ENCODE data around the gene RGP1. TPM values are rescaled to one million over a fixed set of nuclear protein-coding genes. Genes with fewer than 3 reads are reported as not detected.

RGP1 gene
- polyA plus RNA-seq, 6 donors from 2014 or later: 1.9 to 14.2 (median 6.9) TPM

DNA sequence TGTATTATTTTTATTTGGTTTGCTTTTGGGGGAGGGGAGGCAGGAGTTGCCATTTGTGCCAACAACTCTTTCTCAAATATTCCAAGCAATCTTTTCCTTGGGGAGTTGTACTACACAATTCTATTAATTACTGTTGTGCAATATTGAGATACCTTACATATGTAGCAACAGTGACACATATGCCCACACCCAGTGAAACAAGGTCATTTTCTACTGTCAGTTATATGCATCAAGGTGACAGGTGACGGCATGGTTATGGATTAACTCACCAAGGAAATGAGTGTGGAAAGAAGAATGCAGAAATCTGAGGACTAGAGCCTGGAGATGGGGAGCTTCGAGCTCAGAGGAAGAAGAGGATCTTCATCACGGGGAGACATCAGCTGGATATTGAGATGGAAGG is 22.9 kb downstream of the RGP1 start:
- H3K27me3 Mint-ChIP-seq: no peaks in the 10 kb centered on the region
- no peak for ATAC-seq (ENCODE audit: low read depth in 2 of 2)
- no peak for DNase-seq
- H3K4me1 Mint-ChIP-seq: peaks cover 13 to 31% (median 31%) of the 10 kb centered on the region in 3 donors
- H3K4me3 Mint-ChIP-seq: no peak overlapping the region
- no peaks in the 10 kb centered on the region for H3K9me3 Mint-ChIP-seq
- no peak overlapping the region for H3K27ac Mint-ChIP-seq
- no peaks in the 10 kb centered on the region for H3K36me3 Mint-ChIP-seq

DNA sequence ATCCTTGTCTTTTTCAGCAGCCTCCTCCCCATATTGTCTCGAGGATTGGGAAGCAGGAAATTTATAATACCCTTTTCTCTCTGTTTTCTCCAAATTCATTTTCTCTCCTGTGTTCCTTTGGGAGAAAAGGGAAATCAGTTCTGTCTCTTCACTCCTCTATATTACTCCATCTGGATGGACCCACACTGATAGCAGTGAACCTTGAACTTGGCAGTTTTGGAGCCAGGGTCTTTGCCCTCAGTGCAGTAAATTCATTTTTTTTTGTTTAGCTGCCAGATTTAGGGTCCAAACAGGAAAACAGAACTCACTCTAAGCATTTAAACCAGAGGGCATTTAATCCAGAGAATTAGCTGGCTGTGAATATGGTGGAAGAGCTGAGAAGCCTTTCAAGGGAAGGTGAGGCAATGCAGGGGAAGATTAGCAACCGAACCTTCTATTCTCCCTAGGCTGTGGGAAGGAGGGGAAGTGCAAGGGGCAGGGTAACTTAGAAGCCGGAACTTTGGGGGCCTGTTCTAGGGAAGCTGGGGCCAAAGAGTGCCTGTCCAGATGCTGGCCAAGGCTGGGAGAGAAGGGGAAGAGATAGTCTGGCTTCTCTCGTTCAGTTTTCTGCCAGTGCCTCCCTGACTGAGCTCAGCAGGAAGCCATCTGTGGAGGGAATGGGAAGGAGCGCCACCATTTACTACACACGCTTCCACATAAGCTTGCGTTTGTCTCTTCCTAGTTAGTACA is 26.0 kb downstream of the RGP1 start:
- no peaks in the 10 kb centered on the region for H3K9me3 Mint-ChIP-seq
- no peaks in the 10 kb centered on the region for H3K27me3 Mint-ChIP-seq
- peaks cover 0 to 2% of the 10 kb centered on the region in 2 donors for H3K36me3 Mint-ChIP-seq
- peak overlapping the region in 5 of 6 donors; percentile 32 to 81 (median 47) for H3K27ac Mint-ChIP-seq
- ATAC-seq (ENCODE audit: low read depth in 2 of 2): no peak
- H3K4me3 Mint-ChIP-seq: no peak overlapping the region
- no peak for DNase-seq
- peaks cover 17 to 23% (median 22%) of the 10 kb centered on the region in 3 donors for H3K4me1 Mint-ChIP-seq

DNA sequence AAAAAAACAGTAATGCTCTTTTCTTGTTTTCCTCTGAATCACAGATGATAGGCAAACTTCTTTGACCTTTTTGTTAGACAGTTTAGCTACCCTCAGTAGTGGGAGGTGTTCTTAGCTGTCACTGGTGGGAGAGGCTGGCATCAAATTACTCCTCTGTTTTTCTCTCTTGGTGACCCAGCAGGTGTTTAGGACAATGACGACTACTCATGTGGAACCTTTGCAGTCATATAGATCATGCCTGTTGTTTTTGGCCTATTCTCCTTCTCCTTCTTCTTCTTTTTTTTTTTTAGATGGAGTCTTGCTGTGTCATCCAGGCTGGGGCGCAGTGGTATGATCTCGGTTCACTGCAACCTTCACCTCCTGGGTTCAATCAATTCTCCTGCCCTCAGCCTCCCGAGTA is 26.9 kb downstream of the RGP1 start:
- peaks cover 17 to 25% (median 22%) of the 10 kb centered on the region in 3 donors for H3K4me1 Mint-ChIP-seq
- no peaks in the 10 kb centered on the region for H3K27me3 Mint-ChIP-seq
- H3K9me3 Mint-ChIP-seq: no peaks in the 10 kb centered on the region
- ATAC-seq (ENCODE audit: low read depth in 2 of 2) (peak; percentile 72 to 75), DNase-seq (no peak)
- peak overlapping the region in 3 of 8 donors; percentile 21 to 33 (median 30) for H3K4me3 Mint-ChIP-seq
- peak overlapping the region in 4 of 6 donors; percentile 39 to 75 (median 60) for H3K27ac Mint-ChIP-seq
- peaks cover 0 to 4% of the 10 kb centered on the region in 2 donors for H3K36me3 Mint-ChIP-seq

DNA sequence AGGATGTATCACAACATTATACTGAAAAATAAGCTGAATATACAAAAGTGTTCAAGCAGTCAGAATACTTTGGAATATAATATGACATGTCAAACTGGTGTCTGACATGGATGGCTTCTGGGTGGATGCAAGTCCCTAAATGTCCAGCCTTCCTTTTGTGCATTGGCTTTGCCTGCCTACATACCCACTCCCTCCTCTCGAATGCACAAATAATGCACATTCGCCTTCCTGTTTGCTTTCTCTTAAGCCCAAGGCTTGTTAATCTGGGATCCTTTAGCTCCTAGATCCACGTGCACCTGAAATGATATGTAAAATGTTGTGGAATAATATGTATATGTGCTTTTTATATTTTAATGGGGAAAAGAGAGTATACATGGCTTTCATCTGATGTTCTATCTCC is 29.4 kb downstream of the RGP1 start:
- H3K4me3 Mint-ChIP-seq: no peak overlapping the region
- H3K9me3 Mint-ChIP-seq: peaks cover 0 to 2% (median 0%) of the 10 kb centered on the region in 7 donors
- DNase-seq: no peak
- ATAC-seq (ENCODE audit: low read depth in 2 of 2): no peak
- peak overlapping the region in 1 of 6 donors; percentile 22 for H3K27ac Mint-ChIP-seq
- H3K36me3 Mint-ChIP-seq: peaks cover 3 to 8% of the 10 kb centered on the region in 2 donors
- no peaks in the 10 kb centered on the region for H3K27me3 Mint-ChIP-seq
- peaks cover 17 to 29% (median 22%) of the 10 kb centered on the region in 3 donors for H3K4me1 Mint-ChIP-seq

DNA sequence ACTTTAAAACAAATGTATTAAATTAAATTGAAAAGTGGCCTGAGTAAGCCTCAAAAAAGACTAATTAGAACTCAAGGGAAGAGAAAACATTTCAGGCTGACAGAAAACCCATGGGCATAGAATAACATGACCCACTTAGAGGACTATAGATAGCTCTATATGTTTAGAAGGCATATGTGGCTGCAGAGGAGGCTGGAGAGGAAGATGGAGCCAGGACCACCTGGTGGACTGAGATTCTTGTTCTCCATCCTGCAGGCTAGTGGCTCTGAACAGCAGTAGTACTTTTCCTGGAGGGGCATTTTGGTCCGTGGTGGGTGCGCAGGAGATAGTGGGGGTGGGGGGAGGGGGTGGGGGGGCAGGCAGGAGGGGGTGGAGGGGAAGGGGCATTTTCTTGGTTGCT is 32.0 kb downstream of the RGP1 start:
- peaks cover 0 to 7% (median 0%) of the 10 kb centered on the region in 7 donors for H3K9me3 Mint-ChIP-seq
- no peak overlapping the region for H3K4me3 Mint-ChIP-seq
- ATAC-seq (ENCODE audit: low read depth in 2 of 2) (no peak), DNase-seq (no peak)
- peaks cover 4 to 12% (median 10%) of the 10 kb centered on the region in 3 donors for H3K4me1 Mint-ChIP-seq
- H3K27me3 Mint-ChIP-seq: no peaks in the 10 kb centered on the region
- peak overlapping the region in 1 of 6 donors; percentile 39 for H3K27ac Mint-ChIP-seq
- peaks cover 16 to 17% of the 10 kb centered on the region in 2 donors for H3K36me3 Mint-ChIP-seq

DNA sequence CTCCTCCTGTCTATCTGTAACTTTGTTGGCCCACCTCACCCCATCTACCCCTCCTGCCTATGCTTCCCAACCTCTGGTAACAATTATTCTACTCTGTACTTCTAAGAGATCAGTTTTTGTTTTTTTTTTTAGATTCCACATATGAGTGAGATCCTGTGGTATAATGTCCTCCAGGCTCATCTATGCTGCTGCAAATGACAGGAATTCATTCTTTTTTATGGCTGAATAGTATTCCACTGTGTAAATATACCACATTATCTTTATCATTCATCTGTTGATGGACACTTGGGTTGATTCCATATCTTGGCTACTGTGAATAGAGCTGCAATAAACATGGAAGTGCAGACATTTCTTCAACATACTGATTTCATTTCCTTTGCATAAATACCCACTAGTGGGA is 34.3 kb downstream of the RGP1 start:
- Mint-ChIP-seq H3K4me3 (no peak overlapping the region), H3K27me3 (no peaks in the 10 kb centered on the region), H3K27ac (peak overlapping the region in 1 of 6 donors; percentile 12), H3K9me3 (peaks cover 0 to 7% (median 0%) of the 10 kb centered on the region in 7 donors), H3K36me3 (peaks cover 16 to 20% of the 10 kb centered on the region in 2 donors), H3K4me1 (peaks cover 0 to 10% (median 5%) of the 10 kb centered on the region in 3 donors)
- no peak for ATAC-seq (ENCODE audit: low read depth in 2 of 2)
- DNase-seq: no peak

DNA sequence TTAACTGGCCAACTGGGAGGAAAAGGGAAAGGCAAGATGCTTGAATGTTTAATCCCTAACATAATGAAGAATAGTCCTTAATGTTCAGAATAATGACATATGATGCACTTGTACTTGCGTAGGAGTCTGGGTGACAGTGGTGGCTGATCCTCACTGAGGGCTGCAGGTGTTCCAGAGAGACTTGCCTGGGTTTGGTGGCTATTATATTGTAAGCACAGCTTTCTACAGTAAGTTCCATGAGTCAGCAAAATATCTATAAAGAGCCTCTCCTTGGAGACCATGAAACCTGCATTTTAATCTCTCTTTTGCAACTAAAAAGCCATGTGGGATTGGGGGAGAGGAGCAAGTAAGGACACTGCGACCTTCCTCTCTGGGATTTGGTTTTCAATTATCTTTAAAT is 40.5 kb downstream of the RGP1 start:
- H3K4me3 Mint-ChIP-seq: no peak overlapping the region
- no peaks in the 10 kb centered on the region for H3K9me3 Mint-ChIP-seq
- ATAC-seq (ENCODE audit: low read depth in 2 of 2): no peak
- peaks cover 4 to 10% of the 10 kb centered on the region in 2 donors for H3K36me3 Mint-ChIP-seq
- peaks cover 3 to 10% (median 8%) of the 10 kb centered on the region in 3 donors for H3K27me3 Mint-ChIP-seq
- H3K4me1 Mint-ChIP-seq: peaks cover 12 to 15% (median 12%) of the 10 kb centered on the region in 3 donors
- no peak overlapping the region for H3K27ac Mint-ChIP-seq
- DNase-seq: no peak

DNA sequence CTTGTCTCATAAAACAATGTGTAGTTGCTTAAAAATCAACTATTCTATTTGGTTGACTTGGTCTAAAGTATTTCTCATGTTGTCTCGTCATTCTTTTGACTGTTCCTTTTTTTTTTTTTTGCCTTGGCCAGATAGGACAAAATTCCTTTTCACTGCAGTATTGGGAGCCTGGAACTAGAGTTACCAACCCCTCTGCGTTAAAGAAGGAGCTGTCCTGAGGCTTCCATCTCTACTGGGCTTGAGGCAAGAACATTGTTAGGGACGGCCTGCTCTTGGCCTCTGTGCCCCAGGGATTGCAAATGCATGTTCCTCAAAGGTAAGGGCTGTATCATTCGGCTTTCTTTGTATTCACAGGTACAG is 40.9 kb downstream of the RGP1 start:
- Mint-ChIP-seq H3K36me3 (peaks cover 5 to 10% of the 10 kb centered on the region in 2 donors), H3K4me3 (peak overlapping the region in 1 of 8 donors; percentile 36), H3K27ac (peak overlapping the region in 2 of 6 donors; percentile 28 to 72), H3K4me1 (peaks cover 12 to 15% (median 12%) of the 10 kb centered on the region in 3 donors), H3K27me3 (peaks cover 3 to 10% (median 8%) of the 10 kb centered on the region in 3 donors), H3K9me3 (no peaks in the 10 kb centered on the region)
- DNase-seq (no peak), ATAC-seq (ENCODE audit: low read depth in 2 of 2) (peak in 1 of 2 donors; percentile 14)

DNA sequence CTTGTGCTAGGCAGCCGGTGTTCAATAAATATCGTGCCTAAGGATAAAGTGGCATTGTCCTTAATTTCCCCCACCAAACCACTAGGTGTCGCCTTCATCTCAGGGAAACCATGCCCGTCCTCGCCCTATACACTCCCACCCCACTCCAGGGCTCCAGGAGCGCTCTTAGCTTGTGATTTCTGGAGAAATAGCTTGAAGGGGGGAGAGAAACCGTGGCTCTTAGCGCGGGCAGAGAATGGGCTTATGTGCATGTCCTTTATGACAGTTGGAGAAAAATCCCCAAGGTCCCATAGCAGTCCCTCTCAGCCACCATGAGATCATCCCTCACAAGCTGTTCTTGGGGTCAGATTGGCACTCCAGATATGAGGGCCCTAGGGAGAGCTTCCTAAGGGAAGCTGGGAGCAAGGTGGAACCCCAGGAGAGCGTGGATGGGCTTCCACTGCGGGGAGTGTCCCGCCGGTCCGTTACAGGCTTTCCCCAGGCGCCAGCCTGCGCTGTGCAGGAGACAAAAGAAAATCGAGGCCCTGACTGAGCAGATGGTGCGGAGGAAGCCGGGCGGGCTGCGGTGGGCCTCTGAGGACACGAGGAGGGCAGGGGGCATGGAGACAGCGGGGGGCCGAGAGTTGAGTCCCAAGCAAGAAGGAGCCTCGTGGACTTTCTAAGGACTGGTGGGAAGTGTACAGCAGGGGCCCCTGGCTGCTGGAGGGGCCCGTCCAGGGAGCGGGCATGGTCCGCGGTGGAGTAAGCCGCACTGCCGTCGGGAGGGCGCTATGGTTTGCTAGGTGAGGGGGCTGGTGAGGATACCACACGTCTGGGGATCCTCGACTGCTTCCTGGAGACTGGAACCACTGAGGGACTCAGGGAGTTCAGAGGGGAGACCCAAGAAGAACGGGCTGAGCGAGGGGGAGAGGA is 41.6 kb downstream of the RGP1 start:
- Mint-ChIP-seq H3K36me3 (peaks cover 5 to 7% of the 10 kb centered on the region in 2 donors), H3K27me3 (peaks cover 3 to 10% (median 8%) of the 10 kb centered on the region in 3 donors), H3K9me3 (no peaks in the 10 kb centered on the region), H3K4me3 (peak overlapping the region in 5 of 8 donors; percentile 36 to 78 (median 63)), H3K27ac (peak overlapping the region in 3 of 6 donors; percentile 28 to 72 (median 53)), H3K4me1 (peaks cover 12% of the 10 kb centered on the region in 3 donors)
- DNase-seq (peak; percentile 58), ATAC-seq (ENCODE audit: low read depth in 2 of 2) (peak; percentile 87 to 92)

DNA sequence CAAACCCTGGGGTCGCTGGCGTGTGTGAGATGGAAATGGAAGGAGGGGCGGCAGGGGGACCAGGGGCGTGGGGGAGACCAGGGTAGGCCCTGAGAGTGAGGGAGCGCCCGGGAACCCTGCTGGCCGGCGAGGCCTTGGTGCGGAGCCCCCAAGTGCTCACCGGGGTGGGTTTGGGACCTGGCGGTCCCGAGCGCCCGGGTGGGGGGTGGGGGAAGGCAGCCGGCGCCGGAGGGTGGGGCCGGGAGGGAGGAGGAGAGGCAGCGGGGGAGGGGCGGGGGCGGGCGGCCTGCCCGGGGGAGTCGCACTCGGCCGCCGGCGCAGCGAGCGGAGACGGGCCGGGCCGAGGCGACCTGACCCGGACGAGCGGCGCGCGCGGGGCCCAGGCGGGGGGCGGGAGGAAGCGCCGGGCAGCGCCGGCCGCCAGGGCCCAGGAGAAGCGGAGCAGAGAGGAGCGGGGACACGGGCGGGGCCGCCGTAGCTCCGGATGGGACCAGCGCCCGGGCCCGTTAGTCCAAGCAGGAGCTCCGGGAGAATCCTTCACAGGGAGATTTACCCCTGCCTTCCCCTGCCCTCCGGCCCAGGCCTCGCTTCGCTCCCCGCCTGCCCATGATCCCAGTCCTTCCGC is 42.3 kb downstream of the RGP1 start, which contains the start of gene NPR2:
NPR2 (plus strand) TSS at position 295 of the 625 bp plus-strand sequence. CDS start 818 bp downstream, outside the sequence.
- no peaks in the 10 kb centered on the region for H3K9me3 Mint-ChIP-seq
- no peak for ATAC-seq (ENCODE audit: low read depth in 2 of 2)
- H3K4me1 Mint-ChIP-seq: peaks cover 9 to 12% (median 12%) of the 10 kb centered on the region in 3 donors
- peak within 1 kb of the TSS in 5 of 8 donors; percentile 36 to 78 (median 63) for H3K4me3 Mint-ChIP-seq
- peaks cover 0 to 5% of the 10 kb centered on the region in 2 donors for H3K36me3 Mint-ChIP-seq
- peak within 1 kb of the TSS in 3 of 6 donors; percentile 28 to 72 (median 72) for H3K27ac Mint-ChIP-seq
- H3K27me3 Mint-ChIP-seq: peaks cover 3 to 10% (median 8%) of the 10 kb centered on the region in 3 donors
- no peak for DNase-seq

DNA sequence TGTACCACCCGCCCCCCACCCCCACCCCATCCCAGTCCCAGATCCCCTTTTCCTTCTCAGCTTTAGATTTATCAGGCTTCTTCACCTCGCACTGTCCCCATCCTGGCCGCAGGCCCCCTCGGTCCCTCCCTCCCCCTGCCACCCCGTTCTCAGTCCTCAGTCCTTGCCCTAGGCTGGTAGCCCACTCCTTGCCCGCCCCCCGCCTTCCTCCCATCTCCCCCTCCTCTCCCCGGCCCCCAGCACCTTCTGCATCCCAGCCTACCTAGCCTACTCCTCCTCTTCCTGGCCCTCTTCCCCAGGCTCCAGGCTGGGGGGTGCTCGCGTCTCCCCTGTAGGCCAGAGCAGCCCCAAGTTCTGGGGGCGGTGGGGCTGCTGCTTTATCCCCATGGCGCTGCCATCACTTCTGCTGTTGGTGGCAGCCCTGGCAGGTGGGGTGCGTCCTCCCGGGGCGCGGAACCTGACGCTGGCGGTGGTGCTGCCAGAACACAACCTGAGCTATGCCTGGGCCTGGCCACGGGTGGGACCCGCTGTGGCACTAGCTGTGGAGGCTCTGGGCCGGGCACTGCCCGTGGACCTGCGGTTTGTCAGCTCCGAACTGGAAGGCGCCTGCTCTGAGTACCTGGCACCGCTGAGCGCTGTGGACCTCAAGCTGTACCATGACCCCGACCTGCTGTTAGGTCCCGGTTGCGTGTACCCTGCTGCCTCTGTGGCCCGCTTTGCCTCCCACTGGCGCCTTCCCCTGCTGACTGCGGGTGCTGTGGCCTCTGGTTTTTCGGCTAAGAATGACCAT is 43.1 kb downstream of the RGP1 start:
- Mint-ChIP-seq H3K9me3 (no peaks in the 10 kb centered on the region), H3K27ac (peak overlapping the region in 1 of 6 donors; percentile 72), H3K4me3 (no peak overlapping the region), H3K4me1 (peaks cover 9 to 12% (median 12%) of the 10 kb centered on the region in 3 donors), H3K36me3 (peaks cover 0 to 5% of the 10 kb centered on the region in 2 donors), H3K27me3 (peaks cover 3 to 10% (median 8%) of the 10 kb centered on the region in 3 donors)
- ATAC-seq (ENCODE audit: low read depth in 2 of 2) (no peak), DNase-seq (no peak)

DNA sequence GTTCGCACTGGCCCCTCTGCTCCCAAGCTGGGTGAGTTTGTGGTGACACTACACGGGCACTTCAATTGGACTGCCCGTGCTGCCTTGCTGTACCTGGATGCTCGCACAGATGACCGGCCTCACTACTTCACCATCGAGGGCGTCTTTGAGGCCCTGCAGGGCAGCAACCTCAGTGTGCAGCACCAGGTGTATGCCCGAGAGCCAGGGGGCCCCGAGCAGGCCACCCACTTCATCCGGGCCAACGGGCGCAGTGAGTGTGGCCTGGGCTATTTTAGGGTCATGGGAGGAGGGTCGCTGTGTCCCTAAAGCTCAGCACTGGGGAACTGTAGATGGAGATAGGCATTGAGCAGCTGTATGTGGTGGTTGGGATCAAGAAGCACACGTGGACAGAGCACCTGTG is 43.7 kb downstream of the RGP1 start:
- peaks cover 0 to 5% of the 10 kb centered on the region in 2 donors for H3K36me3 Mint-ChIP-seq
- H3K4me1 Mint-ChIP-seq: peaks cover 9 to 12% (median 12%) of the 10 kb centered on the region in 3 donors
- no peak overlapping the region for H3K4me3 Mint-ChIP-seq
- peak overlapping the region in 2 of 6 donors; percentile 79 to 91 for H3K27ac Mint-ChIP-seq
- DNase-seq (no peak), ATAC-seq (ENCODE audit: low read depth in 2 of 2) (no peak)
- no peaks in the 10 kb centered on the region for H3K9me3 Mint-ChIP-seq
- peaks cover 3 to 10% (median 8%) of the 10 kb centered on the region in 3 donors for H3K27me3 Mint-ChIP-seq

All from naive B cell (primary cell).